GM19193 (cell line): ENCODE results near the gene VWC2.

Experiments
- POLR2A ChIP-seq: IDR thresholded peaks from 4 replicates; pipeline ENCODE4 v1.6.1; 2011; ENCODE audit not compliant: insufficient read depth, insufficient read length; ENCODE audit errors: extremely low read depth

The VWC2 gene

DNA sequence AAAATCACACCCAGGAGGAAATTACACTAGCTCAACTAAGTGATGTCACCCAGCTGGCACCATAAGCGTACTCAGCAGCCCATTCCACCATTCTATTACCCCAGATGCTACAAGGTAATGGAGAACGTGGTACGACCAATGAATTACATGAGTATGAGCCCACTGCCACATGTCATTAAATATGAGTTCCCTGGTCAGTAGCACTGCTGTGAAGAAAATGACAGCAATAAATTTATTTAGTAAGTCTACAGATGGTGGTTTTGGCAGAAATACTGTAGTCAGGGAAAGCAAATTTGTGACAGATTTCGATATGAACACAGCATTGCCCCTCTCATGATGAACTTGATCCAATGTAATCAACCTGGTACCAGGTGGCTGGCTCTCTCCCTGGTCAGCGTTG, 154.2 kb downstream of the VWC2 start:
- no peak for TF ChIP-seq POLR2A

DNA sequence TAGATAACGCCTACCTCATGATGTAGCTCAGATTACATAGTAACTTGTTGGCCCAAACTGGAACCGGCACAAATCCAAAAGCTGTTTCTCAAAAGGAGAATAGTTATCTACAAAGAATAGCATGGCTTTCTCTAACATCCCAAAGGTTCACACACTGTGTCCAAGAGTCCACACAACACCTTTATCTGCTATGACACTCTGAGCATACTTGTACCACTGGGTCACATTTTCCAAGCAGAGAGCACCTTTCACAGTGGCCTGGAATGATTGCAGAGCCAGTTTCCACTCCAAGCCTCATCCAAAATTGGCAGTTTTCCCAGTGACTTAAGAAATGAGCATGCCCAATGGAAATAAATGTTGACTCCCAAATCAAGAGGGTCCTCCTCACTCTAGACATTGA, 155.3 kb downstream of the VWC2 start:
- TF ChIP-seq POLR2A, result no peak

- no peak for TF ChIP-seq POLR2A
Measured at GRCh38 chr7:49931627-49932026, 158.2 kb downstream of the VWC2 start.

GRCh38 chr7:49937608-49938007, 164.2 kb downstream of the VWC2 start:
- TF ChIP-seq POLR2A, result no peak
